Uterus (tissue), 4 donors: ENCODE measurements around the gene CDCA5. TPM values are rescaled to one million over a fixed set of nuclear protein-coding genes. Genes with fewer than 3 reads are reported as not detected.

ENCODE experiments used
- DNase-seq, 2 donors: peaks; one replicate each; pipeline ENCODE4 v3.0.0-alpha.2; 2019 to 2020
- H3K27ac ChIP-seq, 2 donors: fragments of 200-600 bp; sonication (generic); 1 replicate in 1 of 2; 2 replicates in 1 of 2; pipeline ENCODE4 v1.5.1; 2016 to 2018
- H3K27me3 ChIP-seq, 2 donors: fragments of 200-600 bp; sonication (generic); one replicate each; pipeline ENCODE4 v1.5.1; 2018 to 2019; ENCODE audit warnings: control low read depth in 1 of 2
- H3K36me3 ChIP-seq, 2 donors: fragments of 200-600 bp; sonication (generic); one replicate each; pipeline ENCODE4 v1.5.1; 2019; ENCODE audit warnings: control low read depth in 1 of 2
- H3K4me1 ChIP-seq, 2 donors: fragments of 200-600 bp; sonication (generic); one replicate each; pipeline ENCODE4 v1.5.1; 2018 to 2019; ENCODE audit warnings: control low read depth in 1 of 2
- H3K4me3 ChIP-seq, 2 donors: fragments of 200-600 bp; sonication (generic); 1 replicate in 1 of 2; 2 replicates in 1 of 2; pipeline ENCODE4 v1.5.1; 2018 to 2019; ENCODE audit warnings: mild to moderate bottlenecking in 1 of 2
- H3K9me3 ChIP-seq, 2 donors: fragments of 200-600 bp; sonication (generic); one replicate each; pipeline ENCODE4 v1.5.1; 2019; ENCODE audit warnings: control low read depth in 1 of 2
- CTCF ChIP-seq, 4 experiments: fragments of 200-600 bp in 2 of 4; fragments of 450-650 bp in 2 of 4; sonication (generic) in 2 of 4; IDR thresholded peaks; one replicate each; pipeline ENCODE4 v1.5.1; 2016 to 2019; ENCODE audit warnings: antibody characterized with exemption in 4 of 4, mild to moderate bottlenecking in 2 of 4, moderate library complexity in 1 of 4
- POLR2A ChIP-seq, 2 donors: fragments of 450-650 bp; IDR thresholded peaks; one replicate each; pipeline ENCODE4 v1.6.1; 2016; ENCODE audit warnings: antibody characterized with exemption in 2 of 2, mild to moderate bottlenecking in 1 of 2, moderate library complexity in 1 of 2
- intact Hi-C: fragments of 100-400 bp; cut with DNase I; formaldehyde crosslinking; loops from one replicate; pipeline ENCODE4 v1.15.1; 2023; ENCODE audit warnings: low total_unique reads
- total RNA-seq, 4 donors: library from RNA; depleted of rRNA in 3 of 4; stranded (reverse); fragments of >200 nt in 3 of 4; gene quantifications; one replicate each; pipeline versions ENCODE4 v1.1.0 to v1.2.4, GENCODE V29; 2014 to 2023
- donor health status: DM: yes; HTN: yes; CAD: no.

The CDCA5 gene
- total RNA-seq, 4 donors from 2014 or later: 0.30 to 7.1 (median 0.77) TPM; not detected in 1

- no peak overlapping the region for H3K27ac ChIP-seq
- no peaks in the 10 kb centered on the region for H3K9me3 ChIP-seq
- H3K4me1 ChIP-seq: peaks cover 0 to 4% of the 10 kb centered on the region in 2 donors
- DNase-seq: no peak
- intact Hi-C loops: no loop called here
- no peak overlapping the region for H3K4me3 ChIP-seq
- no peak for TF ChIP-seq POLR2A (IDR thresholded peaks at IDR 0.05)
- no peak for TF ChIP-seq CTCF (IDR thresholded peaks at IDR 0.05)
- no peaks in the 10 kb centered on the region for H3K36me3 ChIP-seq
- no peaks in the 10 kb centered on the region for H3K27me3 ChIP-seq
Observed at GRCh38 chr11:65042891-65043290, 40.9 kb downstream of the CDCA5 start.

- peak in 1 of 4 experiments; percentile 28 for TF ChIP-seq CTCF (IDR thresholded peaks at IDR 0.05)
- peak; percentile 32 to 34 for TF ChIP-seq POLR2A (IDR thresholded peaks at IDR 0.05)
- intact Hi-C loops: no loop called here
- H3K36me3 ChIP-seq: no peaks in the 10 kb centered on the region
- no peaks in the 10 kb centered on the region for H3K9me3 ChIP-seq
- peak within 1 kb of the TSS; percentile 92 to 97 for H3K27ac ChIP-seq
- H3K4me3 ChIP-seq: peak within 1 kb of the TSS; percentile 64 to 87
- H3K4me1 ChIP-seq: peaks cover 0 to 4% of the 10 kb centered on the region in 2 donors
- no peaks in the 10 kb centered on the region for H3K27me3 ChIP-seq
- DNase-seq: peak; percentile 88 to 89
Observed at GRCh38 chr11:65040847-65041622, 42.8 kb downstream of the CDCA5 start, which contains the start of gene SAC3D1. Gene SAC3D1, plus strand, starts transcription at chr11:65041210. Its CDS starts 83 bp downstream, at chr11:65041293.

- no peak for DNase-seq
- Histone ChIP-seq H3K36me3 (no peaks in the 10 kb centered on the region), H3K9me3 (no peaks in the 10 kb centered on the region), H3K4me1 (peaks cover 0 to 4% of the 10 kb centered on the region in 2 donors), H3K27ac (peak overlapping the region; percentile 92 to 97), H3K4me3 (peak overlapping the region; percentile 64 to 87), H3K27me3 (no peaks in the 10 kb centered on the region)
- intact Hi-C loops: no loop called here
- TF ChIP-seq POLR2A (IDR thresholded peaks at IDR 0.05): no peak
- no peak for TF ChIP-seq CTCF (IDR thresholded peaks at IDR 0.05)
Observed at GRCh38 chr11:65040520-65040846, 43.4 kb downstream of the CDCA5 start.

- DNase-seq: no peak
- Histone ChIP-seq H3K9me3 (no peaks in the 10 kb centered on the region), H3K27me3 (no peaks in the 10 kb centered on the region), H3K4me3 (no peak overlapping the region), H3K4me1 (peaks cover 0 to 4% of the 10 kb centered on the region in 2 donors), H3K27ac (no peak overlapping the region), H3K36me3 (no peaks in the 10 kb centered on the region)
- no peak for TF ChIP-seq CTCF (IDR thresholded peaks at IDR 0.05)
- no peak for TF ChIP-seq POLR2A (IDR thresholded peaks at IDR 0.05)
- intact Hi-C loops: no loop called here
Observed at GRCh38 chr11:65036931-65037330, 46.9 kb downstream of the CDCA5 start.

GRCh38 chr11:65035579-65035978 lies 48.3 kb downstream of the CDCA5 start:
- Histone ChIP-seq H3K36me3 (no peaks in the 10 kb centered on the region), H3K4me1 (peaks cover 0 to 4% of the 10 kb centered on the region in 2 donors), H3K9me3 (no peaks in the 10 kb centered on the region), H3K27me3 (no peaks in the 10 kb centered on the region), H3K27ac (no peak overlapping the region), H3K4me3 (no peak overlapping the region)
- intact Hi-C loops: no loop called here
- TF ChIP-seq CTCF (IDR thresholded peaks at IDR 0.05): no peak
- TF ChIP-seq POLR2A (IDR thresholded peaks at IDR 0.05): no peak
- no peak for DNase-seq
